ENCODE data around the gene KIAA0930.

DNA sequence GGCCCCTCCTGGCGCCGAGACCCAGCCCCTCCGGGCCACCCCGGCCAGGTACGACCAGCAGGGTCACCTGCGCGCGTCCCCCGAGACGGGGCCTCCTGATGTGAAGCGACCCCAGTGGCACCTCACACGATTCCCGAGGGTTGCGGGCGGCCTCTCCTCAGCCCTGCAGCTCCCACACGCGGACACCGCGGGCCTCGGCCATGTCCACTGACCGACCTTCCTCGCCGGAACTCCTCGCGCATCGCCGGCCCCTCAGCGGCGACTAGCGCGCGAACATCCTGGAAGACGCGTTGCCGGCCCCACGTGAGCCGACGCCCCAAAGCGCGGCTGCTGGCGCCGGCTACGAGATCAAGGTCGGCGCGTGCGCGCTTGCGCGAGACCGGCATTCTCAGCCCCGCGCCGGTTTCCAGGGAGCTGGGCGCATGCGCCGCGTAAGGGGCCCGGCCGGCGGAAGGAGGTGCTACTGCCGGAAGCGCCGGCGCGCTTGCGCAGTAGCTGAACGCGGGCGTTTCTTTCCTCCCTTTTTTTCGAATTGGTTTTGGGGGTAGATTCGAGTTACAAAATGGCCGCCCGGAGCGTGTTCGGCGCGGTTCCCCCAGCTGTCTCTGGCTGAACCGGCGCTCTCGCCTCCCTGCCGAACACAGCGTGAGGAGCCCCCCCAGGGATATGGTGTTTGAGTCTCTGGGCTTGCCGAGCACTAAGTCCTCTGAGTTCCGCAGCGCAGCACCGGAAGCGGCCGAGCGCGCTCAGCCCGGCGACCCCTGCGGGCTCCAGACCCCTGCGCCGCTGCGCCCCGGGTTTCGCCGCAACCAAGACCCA lies 77.0 kb downstream of the KIAA0930 start, which contains the start of gene NUP50:
- TF ChIP-seq, protein P1, sequence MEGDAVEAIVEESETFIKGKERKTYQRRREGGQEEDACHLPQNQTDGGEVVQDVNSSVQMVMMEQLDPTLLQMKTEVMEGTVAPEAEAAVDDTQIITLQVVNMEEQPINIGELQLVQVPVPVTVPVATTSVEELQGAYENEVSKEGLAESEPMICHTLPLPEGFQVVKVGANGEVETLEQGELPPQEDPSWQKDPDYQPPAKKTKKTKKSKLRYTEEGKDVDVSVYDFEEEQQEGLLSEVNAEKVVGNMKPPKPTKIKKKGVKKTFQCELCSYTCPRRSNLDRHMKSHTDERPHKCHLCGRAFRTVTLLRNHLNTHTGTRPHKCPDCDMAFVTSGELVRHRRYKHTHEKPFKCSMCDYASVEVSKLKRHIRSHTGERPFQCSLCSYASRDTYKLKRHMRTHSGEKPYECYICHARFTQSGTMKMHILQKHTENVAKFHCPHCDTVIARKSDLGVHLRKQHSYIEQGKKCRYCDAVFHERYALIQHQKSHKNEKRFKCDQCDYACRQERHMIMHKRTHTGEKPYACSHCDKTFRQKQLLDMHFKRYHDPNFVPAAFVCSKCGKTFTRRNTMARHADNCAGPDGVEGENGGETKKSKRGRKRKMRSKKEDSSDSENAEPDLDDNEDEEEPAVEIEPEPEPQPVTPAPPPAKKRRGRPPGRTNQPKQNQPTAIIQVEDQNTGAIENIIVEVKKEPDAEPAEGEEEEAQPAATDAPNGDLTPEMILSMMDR (IDR thresholded peaks at IDR 0.05) = no peak
- TF ChIP-seq POLR2A (IDR thresholded peaks at IDR 0.05) = no peak
- peak; percentile 78 to 88 (median 81) for TF ChIP-seq POLR2AphosphoS5 (IDR thresholded peaks at IDR 0.05)

All from breast epithelium (tissue), 3 donors.